Liver (tissue), 9 donors: ENCODE results near the gene MCTP2. TPM values are rescaled to one million over a fixed set of nuclear protein-coding genes. Genes with fewer than 3 reads are reported as not detected.

Experiments used
- DNase-seq: peaks from one replicate; pipeline ENCODE4 v3.0.0-alpha.2; 2017; ENCODE audit warnings: low spot score
- H3K27ac ChIP-seq, 2 donors: one replicate each; pipeline ENCODE4 v1.7.0; 2013; ENCODE audit warnings: inconsistent platforms in 2 of 2, low read length in 2 of 2, control low read depth in 1 of 2, low read depth in 1 of 2, mild to moderate bottlenecking in 1 of 2
- H3K27me3 ChIP-seq, 4 donors: one replicate each; pipeline versions ENCODE4 v1.6.1 to v1.7.0; 2013; ENCODE audit warnings: low read length in 3 of 4, inconsistent platforms in 1 of 4, mild to moderate bottlenecking in 1 of 4, moderate library complexity in 1 of 4; ENCODE audit not compliant: control insufficient read depth in 4 of 4, insufficient read depth in 4 of 4
- H3K36me3 ChIP-seq, 4 donors: one replicate each; pipeline versions ENCODE4 v1.6.1 to v1.7.0; 2013; ENCODE audit warnings: low read length in 3 of 4, mild to moderate bottlenecking in 3 of 4, low read depth in 1 of 4, moderate library complexity in 1 of 4; ENCODE audit not compliant: control insufficient read depth in 4 of 4, insufficient read depth in 3 of 4
- H3K4me1 ChIP-seq, 4 donors: one replicate each; pipeline versions ENCODE4 v1.6.1 to v1.7.0; 2013; ENCODE audit warnings: low read length in 3 of 4, mild to moderate bottlenecking in 3 of 4, moderate library complexity in 1 of 4; ENCODE audit not compliant: control insufficient read depth in 4 of 4, insufficient read depth in 4 of 4
- H3K4me3 ChIP-seq, 3 donors: one replicate each; pipeline versions ENCODE4 v1.6.1 to v1.7.0; 2013; ENCODE audit warnings: low read length in 3 of 3, control low read depth in 1 of 3, low read depth in 1 of 3, mild to moderate bottlenecking in 1 of 3
- H3K9ac ChIP-seq, 2 donors: one replicate each; pipeline ENCODE4 v1.7.0; 2013; ENCODE audit warnings: low read length in 2 of 2, mild to moderate bottlenecking in 2 of 2, moderate library complexity in 2 of 2, control low read depth in 1 of 2, low read depth in 1 of 2
- H3K9me3 ChIP-seq, 4 donors: one replicate each; pipeline versions ENCODE4 v1.6.1 to v1.7.0; 2013; ENCODE audit warnings: low read length in 3 of 4; ENCODE audit not compliant: control insufficient read depth in 4 of 4
- ATF3 ChIP-seq: IDR thresholded peaks from 2 replicates; pipeline ENCODE4 v1.6.1; 2016; ENCODE audit warnings: antibody characterized with exemption
- CTCF ChIP-seq: fragments of 150-350 bp; IDR thresholded peaks from 2 replicates; pipeline ENCODE4 v1.5.1; 2017; ENCODE audit warnings: improper control_type of control experiment, low read depth, low read length; ENCODE audit not compliant: missing input control
- EGR1 ChIP-seq, 2 donors: IDR thresholded peaks; 2 replicates each; pipeline ENCODE4 v1.6.1; 2016 to 2018; ENCODE audit warnings: antibody characterized with exemption in 2 of 2, low read depth in 2 of 2
- FOXA1 ChIP-seq: IDR thresholded peaks from 2 replicates; pipeline ENCODE4 v1.6.1; 2016; ENCODE audit warnings: antibody characterized with exemption
- GABPA ChIP-seq, 2 donors: IDR thresholded peaks in 1 of 2; conservative IDR thresholded peaks in 1 of 2; 2 replicates each; pipeline ENCODE4 v1.6.1; 2016; ENCODE audit warnings: antibody characterized with exemption in 2 of 2, mild to moderate bottlenecking in 1 of 2, moderate library complexity in 1 of 2
- HNF4A ChIP-seq, 2 donors: conservative IDR thresholded peaks; 2 replicates each; pipeline ENCODE4 v1.6.1; 2016; ENCODE audit warnings: antibody characterized with exemption in 2 of 2, mild to moderate bottlenecking in 2 of 2
- HNF4G ChIP-seq: IDR thresholded peaks from 2 replicates; pipeline ENCODE4 v1.6.1; 2016; ENCODE audit warnings: antibody characterized with exemption
- JUND ChIP-seq, 2 donors: IDR thresholded peaks; 2 replicates each; pipeline ENCODE4 v1.6.1; 2016; ENCODE audit warnings: antibody characterized with exemption in 2 of 2
- MAX ChIP-seq: IDR thresholded peaks from 2 replicates; pipeline ENCODE4 v1.6.1; 2016; ENCODE audit warnings: antibody characterized with exemption
- NR2F2 ChIP-seq: IDR thresholded peaks from 2 replicates; pipeline ENCODE4 v1.6.1; 2016; ENCODE audit warnings: antibody characterized with exemption
- RAD21 ChIP-seq, 2 donors: IDR thresholded peaks; 2 replicates each; pipeline ENCODE4 v1.6.1; 2016; ENCODE audit warnings: antibody characterized with exemption in 2 of 2, mild to moderate bottlenecking in 2 of 2
- REST ChIP-seq: IDR thresholded peaks from 2 replicates; pipeline ENCODE4 v1.6.1; 2016; ENCODE audit warnings: antibody characterized with exemption, mild to moderate bottlenecking
- RXRA ChIP-seq, 2 donors: IDR thresholded peaks; 2 replicates each; pipeline ENCODE4 v1.6.1; 2017 to 2018; ENCODE audit warnings: antibody characterized with exemption in 2 of 2, mild to moderate bottlenecking in 1 of 2
- SP1 ChIP-seq: IDR thresholded peaks from 2 replicates; pipeline ENCODE4 v1.6.1; 2018; ENCODE audit warnings: antibody characterized with exemption, mild to moderate bottlenecking
- TAF1 ChIP-seq: conservative IDR thresholded peaks from 2 replicates; pipeline ENCODE4 v1.6.1; 2016; ENCODE audit warnings: antibody characterized with exemption, mild to moderate bottlenecking
- ZBTB33 ChIP-seq: IDR thresholded peaks from 2 replicates; pipeline ENCODE4 v1.6.1; 2016; ENCODE audit warnings: antibody characterized with exemption
- WGBS: extraction: QIAGEN DNeasy Blood & Tissue Kit; methylation state at CpG from one replicate; pipeline ENCODE4 v1.1.7; 2013; 5-methylcytosine and 5-hydroxymethylcytosine counted together
- polyA plus RNA-seq, 2 donors: library from polyadenylated mRNA; stranded (reverse) in 1 of 2; unstranded in 1 of 2; fragments of 200-250 nt in 1 of 2; fragments of >200 nt in 1 of 2; fragmentation: Nextera tagmentation in 1 of 2; extraction: Ambion mirVana in 1 of 2; gene quantifications; one replicate each; pipeline versions ENCODE4 v1.2.1 to v1.2.3, GENCODE V29; 2013 to 2015
- total RNA-seq, 2 donors: library from RNA; depleted of rRNA; stranded (reverse); fragments of >200 nt; gene quantifications; one replicate each; pipeline ENCODE4 v1.2.3, GENCODE V29; 2014
- donor health status: healthy.
- donor health status: healthy.
- donor health status: healthy.
- donor health status: healthy.
- donor health status: healthy.

MCTP2 gene
- total and polyA plus RNA-seq, 4 donors, result 0.43 to 9.9 (median 3.5) TPM

- DNase-seq, result no peak
- WGBS, result 65% methylated on average over 5 of the region's 5 CpGs
- Histone ChIP-seq H3K4me3 (no peak overlapping the region), H3K27ac (no peak overlapping the region), H3K27me3 (no peaks in the 10 kb centered on the region), H3K36me3 (no peaks in the 10 kb centered on the region), H3K4me1 (no peaks in the 10 kb centered on the region), H3K9me3 (no peaks in the 10 kb centered on the region), H3K9ac (no peak overlapping the region)
- no peak for TF ChIP-seq ZBTB33
- no peak for TF ChIP-seq ATF3
- TF ChIP-seq HNF4G, result no peak
- TF ChIP-seq SP1, result no peak
- no peak for TF ChIP-seq EGR1 (IDR thresholded peaks at IDR 0.05; ENCODE audit: low read depth in 2 of 2)
- no peak for TF ChIP-seq TAF1
- TF ChIP-seq RXRA (IDR thresholded peaks at IDR 0.05), result no peak
- no peak for TF ChIP-seq JUND (IDR thresholded peaks at IDR 0.05)
- no peak for TF ChIP-seq HNF4A (conservative IDR thresholded peaks at IDR 0.05)
- TF ChIP-seq REST, result no peak
- TF ChIP-seq CTCF, result no peak
- no peak for TF ChIP-seq MAX
- no peak for TF ChIP-seq NR2F2
- TF ChIP-seq GABPA (IDR thresholded peaks at IDR 0.05 in 1 of 2, conservative IDR thresholded peaks at IDR 0.05 in 1 of 2), result no peak
- no peak for TF ChIP-seq RAD21 (IDR thresholded peaks at IDR 0.05)
Observed at GRCh38 chr15:94212291-94212690, 19.1 kb upstream of the MCTP2 start.

GRCh38 chr15:94225616-94226015, 5.7 kb upstream of the MCTP2 start:
- Histone ChIP-seq H3K27ac (no peak overlapping the region), H3K9ac (no peak overlapping the region), H3K36me3 (no peaks in the 10 kb centered on the region), H3K4me1 (peaks cover 0 to 6% (median under 1%) of the 10 kb centered on the region in 4 donors), H3K27me3 (peaks cover 0 to 2% (median 0%) of the 10 kb centered on the region in 4 donors), H3K9me3 (no peaks in the 10 kb centered on the region), H3K4me3 (no peak overlapping the region)
- WGBS, result 44% methylated on average over 2 of the region's 2 CpGs
- DNase-seq, result no peak
- TF ChIP-seq RXRA (IDR thresholded peaks at IDR 0.05) (no peak), SP1 (no peak), ATF3 (no peak), NR2F2 (no peak), GABPA (IDR thresholded peaks at IDR 0.05 in 1 of 2, conservative IDR thresholded peaks at IDR 0.05 in 1 of 2) (no peak), HNF4A (conservative IDR thresholded peaks at IDR 0.05) (no peak), ZBTB33 (no peak), CTCF (no peak), FOXA1 (no peak), RAD21 (IDR thresholded peaks at IDR 0.05) (no peak)
